Stimulated activated naive CD4-positive, alpha-beta T cell treated with Interleukin-2 at 50 U/mL for 16 hours (primary cell): Measurements from ENCODE around the gene NIPSNAP3A.

Source experiments
- DNase-seq: peaks from one replicate; lab custom pipeline; 2025; lab: John Stamatoyannopoulos, UW

Gene NIPSNAP3A

GRCh38 chr9:104808035-104808614 is 60.6 kb downstream of the NIPSNAP3A start:
- no peak for DNase-seq
